DOHH2 (cell line): ENCODE data around the gene TNS1.

ENCODE experiments used
- EZH2phosphoT487 ChIP-seq: fragments of 200-600 bp; sonication (generic); IDR thresholded peaks from 2 replicates; pipeline ENCODE4 v1.6.1; 2017; ENCODE audit warnings: borderline replicate concordance, mild to moderate bottlenecking, antibody characterized with exemption, low read length, moderate library complexity, mixed read lengths
- TF ChIP-seq, protein P1 (sequence below): fragments of 200-600 bp; sonication (generic); IDR thresholded peaks from one replicate; pipeline ENCODE4 v1.5.1; 2014; ENCODE audit warnings: antibody characterized with exemption, mild to moderate bottlenecking, low read depth, low read length; ENCODE audit not compliant: poor library complexity, severe bottlenecking

DNA sequence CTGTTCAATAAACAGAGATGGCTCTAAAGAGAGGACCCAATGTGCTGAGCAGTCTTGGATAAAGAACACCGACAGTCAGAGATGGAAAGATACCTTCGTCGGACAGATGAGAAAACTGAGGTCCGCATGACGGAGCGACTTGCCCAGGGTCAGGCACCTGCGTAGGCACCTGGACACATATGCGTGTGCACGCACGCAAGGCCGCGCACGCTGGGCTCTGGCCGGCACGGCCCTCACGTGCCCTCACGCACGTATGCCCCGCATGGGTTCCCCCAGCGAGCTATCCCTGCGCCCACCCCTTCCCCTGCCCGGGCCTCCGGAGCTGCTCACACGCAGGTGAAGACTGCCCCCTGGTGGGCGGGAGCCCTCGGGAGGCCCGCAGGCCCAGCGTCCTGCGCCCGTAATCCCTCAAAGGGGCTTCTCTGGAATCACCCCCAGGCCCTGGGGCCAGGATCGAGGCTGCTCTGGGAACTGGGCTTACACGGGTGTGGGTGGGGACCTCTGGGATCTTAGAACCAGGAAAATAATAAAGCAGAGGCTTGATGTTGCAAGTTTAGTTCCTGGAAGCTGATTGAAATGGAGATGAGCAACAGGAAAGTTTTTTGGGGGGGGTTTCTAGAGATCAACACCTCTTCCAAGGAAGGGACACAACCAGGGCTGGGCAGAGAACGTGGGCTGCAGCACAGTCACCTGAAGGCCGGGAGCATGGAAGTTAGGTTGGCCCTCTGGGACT, 246.3 kb downstream of the TNS1 start:
- TF ChIP-seq, protein P1, sequence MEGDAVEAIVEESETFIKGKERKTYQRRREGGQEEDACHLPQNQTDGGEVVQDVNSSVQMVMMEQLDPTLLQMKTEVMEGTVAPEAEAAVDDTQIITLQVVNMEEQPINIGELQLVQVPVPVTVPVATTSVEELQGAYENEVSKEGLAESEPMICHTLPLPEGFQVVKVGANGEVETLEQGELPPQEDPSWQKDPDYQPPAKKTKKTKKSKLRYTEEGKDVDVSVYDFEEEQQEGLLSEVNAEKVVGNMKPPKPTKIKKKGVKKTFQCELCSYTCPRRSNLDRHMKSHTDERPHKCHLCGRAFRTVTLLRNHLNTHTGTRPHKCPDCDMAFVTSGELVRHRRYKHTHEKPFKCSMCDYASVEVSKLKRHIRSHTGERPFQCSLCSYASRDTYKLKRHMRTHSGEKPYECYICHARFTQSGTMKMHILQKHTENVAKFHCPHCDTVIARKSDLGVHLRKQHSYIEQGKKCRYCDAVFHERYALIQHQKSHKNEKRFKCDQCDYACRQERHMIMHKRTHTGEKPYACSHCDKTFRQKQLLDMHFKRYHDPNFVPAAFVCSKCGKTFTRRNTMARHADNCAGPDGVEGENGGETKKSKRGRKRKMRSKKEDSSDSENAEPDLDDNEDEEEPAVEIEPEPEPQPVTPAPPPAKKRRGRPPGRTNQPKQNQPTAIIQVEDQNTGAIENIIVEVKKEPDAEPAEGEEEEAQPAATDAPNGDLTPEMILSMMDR, result peak; percentile 85
- TF ChIP-seq EZH2phosphoT487, result no peak
